ACHN (cell line): ENCODE measurements around the gene TSPAN11.

Experiments
- DNase-seq: peaks from one replicate; pipeline ENCODE4 v3.0.0-alpha.2; 2015
- in situ Hi-C: cut with HindIII; loops from 2 replicates; pipeline ENCODE4 v1.10.0; 2017; ENCODE audit warnings: low sequenced_read_pairs, low pct_ligation_motif_present, low pct_unique_long_range_greater_than_20kb

The TSPAN11 gene

GRCh38 chr12:30991466-30991865 is 64.9 kb downstream of the TSPAN11 start:
- in situ Hi-C loops: no loop called here
- no peak for DNase-seq

DNA sequence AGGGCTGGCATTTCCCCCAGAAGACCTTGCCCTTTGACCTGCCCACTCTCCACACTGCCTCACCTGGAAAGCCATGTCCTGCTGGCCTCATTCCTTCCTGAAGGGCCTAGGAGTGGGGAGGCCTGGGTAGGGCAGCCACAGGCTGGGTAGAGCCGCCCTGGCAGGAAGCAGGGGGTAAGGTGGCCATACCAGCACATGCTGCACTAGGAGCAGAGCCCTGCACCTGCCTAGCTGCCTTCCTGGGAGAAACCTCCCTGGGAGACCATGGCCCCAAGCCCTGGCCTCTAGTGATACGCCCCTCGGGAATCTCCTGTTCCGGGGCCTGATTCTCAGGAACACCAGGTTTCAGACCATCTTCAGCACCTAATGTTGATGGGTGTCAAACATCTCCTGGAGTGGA is 65.8 kb downstream of the TSPAN11 start:
- DNase-seq: no peak
- in situ Hi-C loops: no loop called here

GRCh38 chr12:30993766-30994165 is 67.2 kb downstream of the TSPAN11 start:
- in situ Hi-C loops: no loop called here
- DNase-seq: no peak

- in situ Hi-C loops: no loop called here
- no peak for DNase-seq
Observed at GRCh38 chr12:30994274-30994673, 67.7 kb downstream of the TSPAN11 start.

DNA sequence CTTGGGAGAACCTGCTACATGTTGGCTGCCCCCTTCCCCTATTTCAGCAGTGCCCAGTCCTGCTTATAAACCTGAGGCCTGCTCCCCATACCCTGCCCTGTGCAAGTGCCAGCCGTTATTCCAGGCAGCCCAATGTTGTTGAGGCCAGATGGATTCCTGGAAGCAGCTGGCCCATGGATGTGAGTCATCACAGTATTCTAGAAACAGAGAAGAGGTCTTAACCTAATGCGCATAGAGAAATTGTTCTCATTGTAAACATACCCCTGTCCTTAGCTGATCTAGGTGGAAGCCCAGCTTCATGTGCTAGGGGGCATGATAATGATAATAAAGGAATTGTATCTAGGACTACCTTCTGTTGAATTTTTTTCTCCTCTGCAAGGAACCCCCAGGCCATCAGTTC is 69.7 kb downstream of the TSPAN11 start:
- DNase-seq: peak; percentile 72
- in situ Hi-C loops: no loop called here

GRCh38 chr12:30996752-30997151 is 70.2 kb downstream of the TSPAN11 start:
- in situ Hi-C loops: no loop called here
- no peak for DNase-seq

DNA sequence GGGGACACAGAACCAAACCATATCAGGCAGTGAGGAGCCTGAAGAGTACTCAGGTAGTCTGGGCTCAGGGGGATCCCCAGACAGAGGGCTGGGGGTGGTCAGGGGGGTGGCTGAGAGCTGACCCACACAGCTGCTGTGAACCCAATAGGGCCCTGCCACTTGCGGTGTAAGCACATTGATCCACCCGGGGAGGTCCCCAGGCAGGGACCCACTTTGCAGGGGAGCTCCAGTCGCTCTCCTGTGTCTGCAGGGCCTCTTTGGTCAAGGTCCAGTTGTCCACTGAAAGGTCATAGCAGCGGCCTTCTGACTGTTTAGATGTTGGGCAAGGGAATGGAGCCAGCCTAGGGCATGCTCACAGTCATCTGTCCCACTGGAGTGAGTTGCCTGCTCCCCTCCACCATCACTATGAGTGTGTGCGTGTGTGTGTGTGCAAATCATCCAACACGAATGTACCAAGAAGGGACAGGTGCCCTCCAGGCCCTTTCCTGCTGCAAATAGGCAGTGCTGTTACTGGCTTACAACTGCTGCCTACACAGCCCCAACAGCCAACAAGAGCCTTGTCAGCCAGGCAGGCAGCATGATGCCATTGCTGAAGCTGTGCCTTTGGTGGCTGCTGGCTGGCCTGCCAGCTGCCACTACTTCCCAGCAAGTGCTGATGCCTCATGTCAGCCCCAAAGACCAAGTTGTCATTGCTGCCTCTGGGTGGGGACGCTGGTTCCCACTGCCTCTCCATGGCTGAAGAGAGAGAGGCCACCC is 71.3 kb downstream of the TSPAN11 start:
- DNase-seq: no peak
- in situ Hi-C loops: no loop called here

GRCh38 chr12:30999011-30999410 is 72.5 kb downstream of the TSPAN11 start:
- in situ Hi-C loops: no loop called here
- no peak for DNase-seq

DNA sequence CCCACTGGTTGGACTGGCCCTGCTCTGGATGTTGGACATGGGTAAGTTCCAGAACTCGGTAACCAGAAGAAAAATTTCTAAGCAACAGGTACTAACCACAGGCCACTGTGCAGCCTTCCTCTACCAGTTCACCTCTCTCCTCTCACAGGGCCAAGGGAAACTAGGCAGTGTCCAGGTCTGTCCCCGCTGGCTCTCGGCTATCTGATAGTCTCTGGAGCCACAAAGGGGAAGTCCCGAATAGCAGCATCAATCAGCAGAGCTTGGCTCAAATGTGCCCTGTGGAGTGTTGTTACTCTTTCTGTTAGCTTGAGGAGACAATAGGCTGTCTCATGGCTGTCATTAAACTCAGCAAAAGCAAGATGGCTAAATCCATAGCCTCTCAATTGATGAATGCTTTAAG is 73.2 kb downstream of the TSPAN11 start:
- DNase-seq: no peak
- in situ Hi-C loops: no loop called here

GRCh38 chr12:31000751-31001150 is 74.2 kb downstream of the TSPAN11 start:
- in situ Hi-C loops: no loop called here
- DNase-seq: no peak

DNA sequence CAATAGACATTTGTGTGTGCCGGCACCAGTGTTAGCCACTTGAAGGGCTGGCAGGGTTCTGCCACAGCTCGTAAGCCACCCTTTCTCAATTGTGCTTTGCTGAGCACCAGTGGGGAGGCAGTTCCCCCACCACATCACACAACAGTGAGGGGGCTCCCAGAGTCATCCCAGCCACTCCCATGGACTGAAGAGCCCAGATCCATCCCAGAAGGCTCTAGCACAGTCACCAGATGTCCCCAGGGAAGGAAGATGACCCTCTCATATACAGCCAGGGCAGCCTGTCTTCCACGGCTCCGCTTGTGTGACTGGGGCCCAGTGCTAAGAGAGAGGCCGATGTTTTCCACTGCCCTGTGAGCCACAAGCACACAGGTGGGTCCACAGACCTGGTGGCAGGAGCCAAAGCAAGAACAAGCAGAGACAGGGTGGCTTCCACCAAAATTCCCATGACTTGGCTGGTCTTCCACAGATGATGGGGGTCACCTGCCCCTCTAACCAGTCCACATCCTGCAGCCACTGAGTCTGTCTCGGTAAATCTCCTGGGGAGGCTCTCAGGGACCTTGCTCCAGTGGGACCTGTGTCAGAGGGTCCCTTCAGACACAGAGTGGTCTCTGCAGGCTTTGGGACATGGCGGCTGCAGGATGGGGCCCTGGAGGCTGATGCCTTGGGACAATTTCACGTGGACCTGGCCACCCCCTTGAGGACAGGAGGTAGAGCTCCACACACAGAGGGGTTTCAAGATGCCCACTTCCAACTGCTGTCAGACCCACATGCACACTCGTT is 75.2 kb downstream of the TSPAN11 start:
- in situ Hi-C loops: no loop called here
- no peak for DNase-seq

DNA sequence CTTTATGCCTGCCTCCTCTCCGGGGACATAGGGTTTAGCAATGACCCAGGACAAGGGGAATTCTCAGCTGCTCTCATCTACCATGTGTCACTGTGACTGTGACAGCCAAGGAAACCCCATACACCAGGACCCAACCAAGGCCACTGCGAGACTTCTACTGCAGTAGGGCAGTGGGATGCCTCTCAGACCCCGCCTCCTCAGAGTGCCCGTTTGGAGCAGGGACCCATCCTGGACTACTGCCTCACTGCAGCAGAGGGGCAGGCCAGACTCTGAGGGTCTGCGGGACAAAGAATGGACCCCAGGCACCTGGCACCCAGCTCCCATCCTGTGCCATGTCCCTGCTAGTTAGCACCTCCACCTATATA is 75.8 kb downstream of the TSPAN11 start:
- in situ Hi-C loops: no loop called here
- no peak for DNase-seq

DNA sequence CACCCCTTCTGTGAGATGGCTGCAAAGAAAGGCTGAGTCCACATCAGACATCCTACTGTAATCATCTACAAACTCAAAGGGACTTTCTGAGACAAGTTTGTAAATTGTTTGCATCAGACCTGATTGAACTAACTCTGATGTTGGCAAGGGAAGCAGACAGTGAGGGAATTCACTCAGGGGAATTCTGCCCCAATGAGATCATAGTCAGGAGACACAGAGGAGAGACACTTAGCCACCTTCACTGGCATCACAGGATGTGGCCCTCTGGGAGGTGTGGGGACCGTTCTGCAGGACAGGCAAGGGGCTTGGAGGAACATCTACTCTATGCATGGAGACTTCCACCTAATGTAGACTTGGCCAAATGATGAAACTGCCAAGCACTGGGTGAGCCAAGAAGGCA is 76.5 kb downstream of the TSPAN11 start:
- DNase-seq: peak; percentile 28
- in situ Hi-C loops: no loop called here

DNA sequence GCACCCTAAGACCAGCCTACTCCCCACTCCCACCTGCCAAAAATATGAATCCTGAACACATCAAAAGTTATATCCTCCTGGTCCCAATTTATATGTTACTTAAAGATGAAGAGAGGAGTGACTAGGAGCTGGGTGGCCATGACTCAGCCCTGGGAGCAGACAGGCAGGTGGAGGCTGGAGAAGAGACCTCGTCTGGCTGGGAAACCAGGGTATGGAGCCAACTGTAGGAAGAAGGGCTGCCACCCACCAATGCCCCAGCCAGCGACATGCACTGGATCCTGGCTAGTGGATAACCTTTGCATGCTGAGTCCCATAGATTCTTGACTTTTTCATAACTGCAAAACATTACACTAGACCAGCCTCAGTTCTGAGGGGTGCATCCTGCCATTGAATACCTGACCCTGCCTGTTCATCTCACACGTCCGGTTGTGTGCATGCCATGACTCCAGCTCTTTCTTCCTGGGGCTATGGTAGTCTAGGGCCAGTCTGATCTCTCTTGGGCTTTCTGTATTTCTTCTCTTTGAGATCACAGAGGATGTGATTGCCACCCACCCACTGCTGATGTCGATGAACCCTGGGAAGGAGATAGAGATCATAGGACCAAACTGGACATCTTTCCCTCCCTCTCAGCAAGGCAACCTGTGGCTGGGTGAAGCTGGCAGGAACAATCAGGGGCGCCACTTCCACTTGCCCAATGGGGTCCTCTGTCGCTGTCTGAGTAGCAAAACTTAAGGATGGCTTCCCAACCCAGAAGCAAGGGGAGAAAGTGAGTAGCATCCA is 77.5 kb downstream of the TSPAN11 start:
- in situ Hi-C loops: no loop called here
- no peak for DNase-seq

DNA sequence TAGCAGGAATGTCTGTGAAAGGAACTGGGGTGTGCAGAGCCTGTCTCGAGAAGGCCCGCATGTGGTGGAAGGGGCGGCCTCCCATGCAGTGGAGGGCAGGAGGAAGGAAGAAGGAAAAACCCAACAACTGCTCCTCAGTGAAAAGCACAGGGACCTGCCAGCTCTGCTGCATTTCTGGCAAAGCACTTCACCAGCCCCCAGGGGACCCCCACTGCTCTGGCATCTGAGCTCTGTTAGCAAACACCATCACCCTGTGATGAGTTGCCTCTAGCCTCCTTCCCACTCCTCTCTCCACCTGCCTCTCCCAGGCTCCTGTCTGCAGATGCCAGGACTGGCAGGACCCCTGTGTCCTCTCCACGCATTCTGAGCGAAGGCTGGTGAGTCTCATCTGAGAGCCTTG is 78.1 kb downstream of the TSPAN11 start:
- in situ Hi-C loops: no loop called here
- DNase-seq: no peak

DNA sequence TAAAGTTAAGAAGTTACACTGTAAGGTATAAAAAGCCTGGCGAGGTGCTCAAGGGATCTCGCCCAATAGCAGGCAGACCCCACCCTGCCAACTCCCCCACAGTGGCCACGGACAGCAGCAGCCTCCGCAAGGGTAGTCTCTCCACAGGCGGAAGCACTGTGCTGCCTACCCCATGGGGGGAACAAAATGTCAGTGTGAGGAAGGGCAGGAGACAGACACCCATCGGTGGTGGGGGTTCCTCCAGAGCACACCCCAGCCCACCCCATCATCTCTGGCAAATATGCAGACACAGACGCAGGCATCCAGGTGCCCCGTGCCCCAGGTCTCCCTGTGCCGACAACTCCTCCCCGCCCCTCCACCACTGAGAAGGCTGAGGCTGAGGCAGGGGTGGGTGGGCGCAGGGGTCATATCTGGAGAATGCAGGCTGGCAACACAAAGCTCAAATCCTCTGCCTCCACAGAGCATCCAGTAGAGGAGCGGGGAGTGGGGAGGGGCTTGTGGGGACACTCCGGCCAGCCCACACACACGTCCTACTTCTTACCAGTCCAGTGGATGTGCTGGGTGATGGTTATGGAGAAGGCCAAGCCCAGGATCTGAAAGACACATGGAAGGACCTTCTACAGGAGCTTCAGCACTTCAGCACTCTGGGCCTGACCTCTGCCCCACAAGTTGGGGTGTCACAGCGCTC is 78.9 kb downstream of the TSPAN11 start:
- DNase-seq: no peak
- in situ Hi-C loops: no loop called here

DNA sequence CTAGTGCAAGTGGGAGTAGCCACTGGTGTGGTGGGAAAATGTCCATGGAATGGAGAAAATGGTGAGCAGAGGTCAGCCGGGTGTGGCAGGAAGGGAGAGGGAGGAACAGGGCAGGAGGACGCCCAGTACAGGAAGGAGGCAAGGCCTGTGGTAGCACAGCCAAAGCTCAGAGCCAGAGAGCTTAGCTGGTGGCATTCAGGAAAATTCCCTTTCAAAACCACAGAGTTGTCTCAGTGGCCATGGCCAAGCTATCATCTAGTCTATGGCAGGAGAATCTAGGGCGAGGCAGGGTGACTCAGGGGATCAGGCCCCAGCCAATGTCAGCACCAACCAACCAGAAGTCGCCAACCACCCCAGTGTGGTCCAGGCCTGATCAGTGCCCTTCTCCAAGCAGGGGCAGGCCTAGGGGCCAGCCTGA is 79.4 kb downstream of the TSPAN11 start:
- in situ Hi-C loops: no loop called here
- DNase-seq: peak; percentile 85

- in situ Hi-C loops: no loop called here
- no peak for DNase-seq
Observed at GRCh38 chr12:31006416-31007152, 80.0 kb downstream of the TSPAN11 start.
